Measurements from ENCODE around the gene WDR20.

- TF ChIP-seq CTCF (IDR thresholded peaks at IDR 0.05) (no peak), POLR2A (IDR thresholded peaks at IDR 0.05) (no peak)
These were observed 43.7 kb upstream of the WDR20 start for GRCh38 chr14:102095871-102096568.
